ENCODE measurements around the gene NFIX. TPM values are rescaled to one million over a fixed set of nuclear protein-coding genes. Genes with fewer than 3 reads are reported as not detected.

Gene NFIX
- total and polyA plus RNA-seq, 5 experiments from 2014 or later: 0.68 to 8.6 (median 3.2) TPM; not detected in 1

DNA sequence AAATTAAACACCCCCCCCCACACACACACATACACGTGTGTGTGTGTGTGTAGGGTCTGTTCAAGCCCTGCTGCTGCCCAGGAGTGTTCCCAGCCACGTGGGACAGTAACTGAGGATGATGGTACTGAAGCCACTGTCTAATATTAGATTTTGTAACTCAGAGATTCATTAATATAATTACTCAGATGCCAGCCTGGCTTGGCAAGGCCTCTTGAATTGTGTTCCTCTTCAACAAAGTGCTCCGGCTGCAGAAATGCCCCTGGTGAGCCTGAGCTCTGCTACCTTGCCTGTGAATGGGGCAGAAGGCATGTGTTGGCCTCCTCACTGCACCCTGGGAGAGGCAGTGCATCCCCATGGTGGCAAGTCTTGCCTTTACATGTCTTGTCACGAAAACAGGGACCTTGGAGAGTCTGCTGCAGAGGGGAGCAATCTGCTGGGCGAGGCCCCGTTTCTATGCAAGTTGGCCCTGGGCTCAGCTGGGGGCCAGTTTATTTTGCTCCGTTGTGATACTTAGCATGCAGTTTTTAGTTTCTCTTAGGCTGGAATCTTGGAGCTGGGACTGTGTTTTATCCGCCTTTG, 44.0 kb downstream of the NFIX start:
- H3K36me3 Mint-ChIP-seq: no peaks in the 10 kb centered on the region
- H3K4me3 Mint-ChIP-seq: no peak overlapping the region
- DNase-seq (no peak), ATAC-seq (no peak)
- peaks cover 0 to 2% (median 0%) of the 10 kb centered on the region in 5 donors for H3K27me3 Mint-ChIP-seq
- peaks cover 12 to 18% (median 16%) of the 10 kb centered on the region in 4 donors for H3K4me1 Mint-ChIP-seq
- H3K9me3 Mint-ChIP-seq: no peaks in the 10 kb centered on the region
- POLR2A ChIA-PET: no interaction called here
- H3K27ac Mint-ChIP-seq: peak overlapping the region in 1 of 10 donors; percentile 73

DNA sequence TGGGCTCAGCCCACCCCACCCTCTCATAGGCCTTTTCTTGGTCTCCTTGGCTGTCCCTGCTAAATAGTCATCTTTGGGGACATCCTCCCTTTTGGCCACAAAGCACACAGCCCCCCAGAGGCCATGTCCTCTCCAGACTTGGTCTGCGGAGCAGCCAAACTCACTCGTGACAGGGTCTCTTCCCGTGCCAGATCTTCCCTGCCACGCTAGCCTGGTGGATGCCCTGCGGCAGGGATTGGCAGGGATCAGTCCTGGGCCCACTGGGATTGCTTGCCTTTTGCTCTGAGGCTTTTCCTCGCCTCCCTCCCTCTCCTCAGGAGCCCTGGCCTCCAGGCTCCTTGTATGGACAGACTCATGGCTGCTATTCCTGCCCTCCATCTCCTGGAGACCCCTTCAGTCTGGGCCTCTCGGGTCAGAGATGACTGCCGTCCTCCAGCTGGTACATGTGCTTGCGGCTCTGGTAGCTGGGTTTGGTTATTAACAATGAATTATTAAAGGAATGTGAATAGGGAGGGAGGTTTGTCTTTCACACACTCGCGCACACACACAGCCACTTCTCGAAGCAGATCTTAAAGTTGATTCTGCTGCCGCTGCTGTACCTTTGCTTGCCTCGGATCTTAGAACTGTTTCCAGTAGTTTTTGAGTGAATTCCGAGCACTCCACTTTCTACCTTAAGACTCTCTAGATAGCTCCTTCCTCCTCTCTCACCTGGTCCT, 45.1 kb downstream of the NFIX start:
- peaks cover 17 to 29% (median 26%) of the 10 kb centered on the region in 4 donors for H3K4me1 Mint-ChIP-seq
- peak overlapping the region in 1 of 10 donors; percentile 19 for H3K27ac Mint-ChIP-seq
- POLR2A ChIA-PET: no interaction called here
- H3K36me3 Mint-ChIP-seq: no peaks in the 10 kb centered on the region
- no peaks in the 10 kb centered on the region for H3K9me3 Mint-ChIP-seq
- DNase-seq: no peak
- ATAC-seq: no peak
- H3K27me3 Mint-ChIP-seq: peaks cover 0 to 2% (median 0%) of the 10 kb centered on the region in 5 donors
- H3K4me3 Mint-ChIP-seq: no peak overlapping the region

DNA sequence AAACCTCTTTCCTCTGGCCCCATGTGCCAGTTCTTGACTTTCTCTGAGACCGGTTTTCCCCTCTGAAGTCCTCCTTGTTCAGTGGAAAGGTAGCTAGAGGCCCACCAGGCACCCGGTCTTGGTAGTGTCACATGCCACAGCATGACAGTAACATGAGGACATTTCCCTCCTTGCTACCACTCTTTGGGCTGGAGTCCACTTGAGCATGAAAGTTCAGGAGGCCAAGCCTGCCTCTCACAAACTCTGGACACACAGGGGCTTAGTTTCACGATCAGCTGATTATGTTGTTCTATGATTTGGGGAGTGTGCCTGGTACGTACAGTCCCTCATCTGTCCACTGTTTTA, 45.6 kb downstream of the NFIX start:
- Mint-ChIP-seq H3K4me3 (no peak overlapping the region), H3K27me3 (peaks cover 0 to 2% (median 0%) of the 10 kb centered on the region in 5 donors), H3K4me1 (peaks cover 17 to 30% (median 26%) of the 10 kb centered on the region in 4 donors), H3K27ac (peak overlapping the region in 1 of 10 donors; percentile 35), H3K9me3 (no peaks in the 10 kb centered on the region), H3K36me3 (no peaks in the 10 kb centered on the region)
- POLR2A ChIA-PET: no interaction called here
- DNase-seq (no peak), ATAC-seq (no peak)

DNA sequence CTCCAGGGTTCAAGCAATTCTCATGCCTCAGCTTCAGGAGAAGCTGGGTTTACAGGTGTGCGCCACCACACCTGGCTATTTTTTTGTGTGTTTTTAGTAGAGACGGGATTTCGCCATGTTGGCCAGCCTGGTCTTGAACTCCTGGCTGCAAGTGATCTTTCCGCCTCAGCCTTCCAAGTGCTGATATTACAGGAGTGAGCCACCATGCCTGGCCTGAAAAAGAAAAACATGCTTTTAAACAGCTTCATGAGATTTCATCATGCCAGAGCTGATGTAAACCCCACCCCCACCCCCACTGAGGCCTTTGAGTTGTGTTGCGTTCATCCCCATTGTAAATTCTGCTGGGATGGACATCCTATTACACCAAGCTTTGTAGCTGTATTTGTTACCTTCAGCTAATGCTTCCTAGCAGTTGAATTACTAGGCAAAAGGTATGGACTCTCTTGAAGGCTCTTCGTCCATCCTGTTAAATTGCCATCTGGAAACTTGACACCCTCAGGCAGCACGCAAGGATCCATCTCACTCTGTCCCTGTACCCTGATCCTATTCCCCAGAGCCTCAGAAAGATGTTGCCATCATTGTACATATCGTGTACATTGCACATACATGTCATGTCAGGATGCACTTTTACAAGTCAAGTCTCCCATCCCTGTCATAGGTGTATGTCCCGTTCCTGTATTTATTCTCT, 47.3 kb downstream of the NFIX start:
- H3K36me3 Mint-ChIP-seq: peaks cover 0 to 2% (median 0%) of the 10 kb centered on the region in 3 donors
- DNase-seq: no peak
- no peak overlapping the region for H3K4me3 Mint-ChIP-seq
- no peaks in the 10 kb centered on the region for H3K9me3 Mint-ChIP-seq
- no peaks in the 10 kb centered on the region for H3K27me3 Mint-ChIP-seq
- peaks cover 19 to 30% (median 26%) of the 10 kb centered on the region in 4 donors for H3K4me1 Mint-ChIP-seq
- no peak overlapping the region for H3K27ac Mint-ChIP-seq
- no peak for ATAC-seq
- POLR2A ChIA-PET: no interaction called here

DNA sequence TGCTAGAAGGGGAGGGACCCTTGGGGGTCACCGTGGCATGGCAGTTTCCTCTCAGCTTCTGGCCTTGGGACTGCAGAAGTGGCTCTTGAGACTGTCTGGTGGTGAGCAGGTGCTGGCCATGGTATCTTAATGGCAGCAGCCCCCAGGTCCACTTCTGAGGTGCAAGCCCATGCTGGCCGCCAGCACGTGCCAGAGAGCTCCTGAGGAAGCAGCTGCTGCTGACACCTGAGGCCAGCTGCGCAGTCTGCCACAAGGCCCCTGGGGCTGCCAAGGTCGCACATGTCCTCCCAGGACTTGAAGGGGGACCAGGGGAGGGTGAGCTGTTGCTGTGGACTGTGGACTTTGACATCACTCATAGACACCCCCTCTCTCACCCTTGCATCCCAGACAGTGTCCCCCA, 48.0 kb downstream of the NFIX start:
- H3K36me3 Mint-ChIP-seq: peaks cover 0 to 2% (median 0%) of the 10 kb centered on the region in 3 donors
- no peak for ATAC-seq
- H3K27ac Mint-ChIP-seq: peak overlapping the region in 3 of 10 donors; percentile 33 to 90 (median 80)
- peak overlapping the region in 1 of 10 donors; percentile 60 for H3K4me3 Mint-ChIP-seq
- peaks cover 19 to 30% (median 26%) of the 10 kb centered on the region in 4 donors for H3K4me1 Mint-ChIP-seq
- POLR2A ChIA-PET: no interaction called here
- H3K27me3 Mint-ChIP-seq: no peaks in the 10 kb centered on the region
- H3K9me3 Mint-ChIP-seq: no peaks in the 10 kb centered on the region
- DNase-seq: no peak

DNA sequence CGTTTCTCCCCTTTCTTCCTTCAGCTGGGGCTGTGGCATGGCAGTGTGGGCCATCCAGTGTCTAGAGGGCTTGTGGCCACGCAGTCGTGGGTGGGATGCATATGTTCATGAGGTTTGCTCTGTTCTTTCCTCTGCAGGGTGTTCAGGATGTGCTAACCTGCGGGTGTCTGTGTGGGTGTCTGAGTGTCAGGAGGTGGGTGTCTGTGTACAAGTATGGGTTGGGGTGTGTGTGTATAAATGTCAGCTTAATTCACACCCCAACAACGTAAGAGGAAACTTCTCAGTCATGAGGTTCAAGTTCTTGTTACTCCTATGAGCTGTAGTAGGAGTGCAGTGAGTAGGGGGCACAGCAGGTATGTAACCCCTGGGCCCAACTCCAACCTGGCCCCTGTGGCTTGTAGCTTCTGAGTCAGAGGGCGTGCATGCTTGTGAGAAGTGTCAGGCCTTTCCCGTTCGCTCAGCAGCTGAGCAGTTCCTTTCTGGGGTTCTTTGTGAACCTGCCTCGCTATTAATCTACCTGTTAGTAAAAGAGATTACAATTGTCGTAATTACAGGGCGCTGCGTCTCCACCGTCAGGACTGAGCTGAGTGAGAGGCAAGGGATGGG, 49.1 kb downstream of the NFIX start:
- Mint-ChIP-seq H3K4me3 (peak overlapping the region in 9 of 10 donors; percentile 27 to 71 (median 53)), H3K27ac (peak overlapping the region; percentile 56 to 91 (median 87)), H3K9me3 (no peaks in the 10 kb centered on the region), H3K36me3 (peaks cover 0 to 2% (median 0%) of the 10 kb centered on the region in 3 donors), H3K27me3 (no peaks in the 10 kb centered on the region), H3K4me1 (peaks cover 19 to 30% (median 26%) of the 10 kb centered on the region in 4 donors)
- DNase-seq: peak in 6 of 10 donors; percentile 29 to 61 (median 44)
- peak; percentile 87 to 92 for ATAC-seq
- POLR2A ChIA-PET: interaction anchor here (0.5 to 1.4 kb wide), 5 partner anchors 16 to 590 kb away, joined by 3 to 4 read pairs (median 3); no protein-coding TSS in a partner anchor

DNA sequence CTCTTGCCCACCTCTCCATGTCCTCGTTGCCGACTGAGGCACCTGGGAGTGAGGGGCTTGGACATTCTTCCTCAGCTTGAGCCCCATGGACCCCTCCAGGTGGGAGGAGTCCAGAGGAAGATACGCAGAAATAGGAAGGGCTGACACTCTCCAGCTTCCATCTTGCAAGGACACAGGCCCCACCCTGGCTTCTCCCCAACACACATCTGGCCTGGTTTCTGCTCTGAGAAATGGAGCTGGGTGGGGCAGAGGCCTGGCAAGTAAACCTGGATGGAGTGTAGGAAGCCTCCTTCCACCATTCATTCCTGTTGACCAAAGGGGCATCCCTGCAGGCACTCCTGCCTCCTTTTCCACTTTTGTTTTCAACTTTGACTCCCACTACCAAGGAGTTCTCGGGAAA, 50.5 kb downstream of the NFIX start:
- DNase-seq (no peak), ATAC-seq (no peak)
- H3K4me3 Mint-ChIP-seq: no peak overlapping the region
- peaks cover 22 to 30% (median 27%) of the 10 kb centered on the region in 4 donors for H3K4me1 Mint-ChIP-seq
- peaks cover 0 to 10% (median 5%) of the 10 kb centered on the region in 5 donors for H3K27me3 Mint-ChIP-seq
- peaks cover 0 to 2% (median 0%) of the 10 kb centered on the region in 3 donors for H3K36me3 Mint-ChIP-seq
- H3K9me3 Mint-ChIP-seq: no peaks in the 10 kb centered on the region
- H3K27ac Mint-ChIP-seq: peak overlapping the region in 3 of 10 donors; percentile 22 to 38 (median 28)
- POLR2A ChIA-PET: interaction anchor here (1.4 kb wide), 1 partner anchor 17 kb away, joined by 4 read pairs; no protein-coding TSS in a partner anchor

DNA sequence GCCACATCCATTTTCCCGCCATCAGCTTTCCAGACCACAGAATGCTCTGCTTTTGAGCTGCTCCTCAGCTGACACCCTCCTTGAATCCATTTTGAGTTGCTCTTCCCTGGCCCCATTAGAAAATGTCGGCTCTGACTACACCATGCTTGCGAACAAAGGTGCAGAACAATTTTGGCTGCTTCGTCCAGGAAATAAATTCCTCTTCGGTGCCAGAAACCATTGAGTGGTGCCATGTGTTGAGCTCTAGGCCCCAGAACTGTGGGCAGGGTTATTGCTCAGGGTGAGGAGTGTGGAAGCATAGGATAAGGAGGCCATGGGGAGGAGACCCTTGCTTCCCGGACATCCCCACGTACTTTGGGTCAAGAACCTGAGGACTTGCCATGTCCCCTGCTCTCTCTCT, 52.1 kb downstream of the NFIX start:
- Mint-ChIP-seq H3K4me1 (peaks cover 29 to 44% (median 39%) of the 10 kb centered on the region in 4 donors), H3K4me3 (no peak overlapping the region), H3K9me3 (no peaks in the 10 kb centered on the region), H3K27ac (peak overlapping the region in 1 of 10 donors; percentile 20), H3K36me3 (peaks cover 0 to 2% (median 0%) of the 10 kb centered on the region in 3 donors), H3K27me3 (peaks cover 0 to 26% (median 5%) of the 10 kb centered on the region in 5 donors)
- POLR2A ChIA-PET: no interaction called here
- ATAC-seq (no peak), DNase-seq (no peak)

DNA sequence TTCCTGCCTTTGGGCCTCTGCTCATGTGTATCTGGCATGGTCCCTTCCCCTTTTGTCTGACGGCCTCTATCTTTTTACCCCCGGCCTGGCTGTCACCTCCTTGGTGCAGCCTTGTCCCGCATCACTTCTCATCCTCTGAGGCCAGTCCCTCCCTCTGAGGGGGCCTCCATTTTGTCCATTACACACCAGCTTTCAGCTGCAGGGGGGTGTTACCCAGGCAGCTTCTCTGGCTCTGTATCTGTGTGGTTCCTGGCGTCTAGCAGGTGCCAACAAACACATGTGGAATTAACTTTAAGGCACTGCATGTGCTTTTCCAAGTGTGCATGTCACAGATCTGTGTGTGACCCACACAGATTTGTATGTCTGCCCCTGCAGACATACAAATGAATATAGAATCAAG, 55.0 kb downstream of the NFIX start:
- H3K4me3 Mint-ChIP-seq: no peak overlapping the region
- POLR2A ChIA-PET: interaction anchor here (0.5 kb wide), 1 partner anchor 239 kb away, joined by 3 read pairs; no protein-coding TSS in a partner anchor
- no peaks in the 10 kb centered on the region for H3K9me3 Mint-ChIP-seq
- ATAC-seq (no peak), DNase-seq (no peak)
- peaks cover 12 to 17% (median 16%) of the 10 kb centered on the region in 4 donors for H3K4me1 Mint-ChIP-seq
- H3K27ac Mint-ChIP-seq: no peak overlapping the region
- peaks cover 0 to 2% (median 0%) of the 10 kb centered on the region in 3 donors for H3K36me3 Mint-ChIP-seq
- peaks cover 0 to 26% (median 5%) of the 10 kb centered on the region in 5 donors for H3K27me3 Mint-ChIP-seq

DNA sequence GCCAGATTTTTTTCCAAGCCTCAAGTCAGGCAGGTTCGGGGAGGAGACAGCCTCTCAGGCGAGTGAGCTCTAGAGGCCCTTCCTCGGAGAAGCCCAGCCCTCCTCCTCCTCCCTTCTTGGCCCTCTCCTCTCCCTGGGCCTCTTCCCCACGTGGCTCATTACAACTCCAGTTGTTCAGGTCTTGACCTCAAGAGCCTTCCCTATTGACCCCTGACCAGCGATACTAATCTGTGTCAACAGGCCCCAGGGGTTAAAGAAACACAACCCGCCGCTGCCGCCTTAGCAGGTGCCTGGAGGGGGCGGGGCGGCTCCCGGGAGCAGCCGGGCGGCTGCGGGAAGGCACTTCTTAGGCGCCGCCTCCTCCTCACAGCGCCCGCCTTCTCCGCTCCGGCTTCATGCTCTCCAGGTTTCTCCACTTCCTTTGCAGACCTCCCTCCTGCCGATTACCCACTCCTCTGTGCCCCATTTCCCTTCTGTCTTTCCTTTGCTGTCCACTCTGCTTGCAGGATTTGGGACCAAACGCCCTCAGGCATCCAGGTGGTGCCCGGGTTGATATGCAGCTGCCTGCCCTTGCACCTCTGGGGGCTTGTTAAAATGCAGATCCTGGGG, 56.4 kb downstream of the NFIX start:
- peak; percentile 42 to 66 for ATAC-seq
- POLR2A ChIA-PET: no interaction called here
- Mint-ChIP-seq H3K36me3 (no peaks in the 10 kb centered on the region), H3K9me3 (no peaks in the 10 kb centered on the region), H3K4me1 (peaks cover 12 to 14% (median 13%) of the 10 kb centered on the region in 4 donors), H3K27me3 (peaks cover 0 to 26% (median 5%) of the 10 kb centered on the region in 5 donors), H3K4me3 (peak overlapping the region; percentile 31 to 85 (median 63)), H3K27ac (peak overlapping the region in 4 of 10 donors; percentile 53 to 83 (median 69))
- DNase-seq: peak in 1 of 10 donors; percentile 6

DNA sequence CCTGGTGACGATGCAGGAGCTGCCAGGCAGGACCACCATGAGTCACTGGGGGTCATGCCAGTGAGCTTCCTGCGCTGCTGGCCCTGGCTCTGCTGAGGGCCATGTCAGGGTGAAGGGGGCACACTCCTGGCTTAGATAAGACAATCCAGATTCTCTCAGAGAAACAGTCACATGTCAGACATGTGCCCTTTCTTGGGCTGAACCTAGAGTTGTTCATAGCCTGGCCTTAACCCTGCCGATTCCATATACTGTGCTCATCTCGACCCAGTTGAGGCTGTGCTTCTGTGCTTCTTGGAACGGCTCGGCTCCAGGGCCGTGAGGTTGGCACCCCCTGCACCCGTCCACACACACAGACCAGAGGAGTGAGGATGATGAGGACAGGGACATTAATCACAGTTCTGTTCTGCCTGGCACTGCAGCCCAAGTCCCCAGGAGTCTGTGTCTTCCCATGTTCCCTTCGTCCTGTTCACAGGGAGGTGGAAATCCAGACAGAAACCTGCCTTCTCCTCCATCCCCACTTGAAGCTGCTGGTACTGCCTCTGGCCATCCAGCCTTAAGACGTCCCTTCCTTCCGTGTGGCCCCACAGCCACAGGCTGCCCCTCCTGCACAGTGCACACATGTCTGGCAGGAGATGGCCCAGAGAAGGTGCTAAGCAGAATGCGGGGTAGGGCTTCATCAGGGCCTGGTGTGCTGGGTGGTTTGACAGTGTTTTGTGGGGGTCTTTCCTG, 57.3 kb downstream of the NFIX start:
- no peak overlapping the region for H3K27ac Mint-ChIP-seq
- H3K36me3 Mint-ChIP-seq: no peaks in the 10 kb centered on the region
- ATAC-seq (no peak), DNase-seq (no peak)
- POLR2A ChIA-PET: no interaction called here
- H3K9me3 Mint-ChIP-seq: no peaks in the 10 kb centered on the region
- peaks cover 0 to 26% (median 5%) of the 10 kb centered on the region in 5 donors for H3K27me3 Mint-ChIP-seq
- H3K4me3 Mint-ChIP-seq: peak overlapping the region in 2 of 10 donors; percentile 10 to 32
- H3K4me1 Mint-ChIP-seq: peaks cover 12 to 14% (median 13%) of the 10 kb centered on the region in 4 donors
